ENCODE results near the gene MAPK10. TPM values are rescaled to one million over a fixed set of nuclear protein-coding genes. Genes with fewer than 3 reads are reported as not detected.

Gene MAPK10
- polyA plus RNA-seq, 3 donors: 0.36 TPM; not detected in 2

GRCh38 chr4:86235549-86235948 lies 124.3 kb downstream of the MAPK10 start:
- no peaks in the 10 kb centered on the region for H3K79me2 ChIP-seq (ENCODE audit: insufficient read depth, low read length)
- no peak overlapping the region for H3K4me3 Mint-ChIP-seq

GRCh38 chr4:86233681-86234080 lies 126.2 kb downstream of the MAPK10 start:
- H3K4me3 ChIP-seq (replicated peaks in 1 of 3; ENCODE audit: low read depth in 2 of 3, low read length in 3 of 3): no peak overlapping the region
- no peaks in the 10 kb centered on the region for H3K36me3 ChIP-seq (replicated peaks in 1 of 2; ENCODE audit: control insufficient read depth in 1 of 2, insufficient read depth in 2 of 2, low read length in 2 of 2)
- H3K9ac ChIP-seq (ENCODE audit: insufficient read depth, low read length, poor library complexity, severe bottlenecking): no peak overlapping the region
- H3K9me3 ChIP-seq (replicated peaks in 1 of 2; ENCODE audit: control insufficient read depth in 1 of 2, insufficient read depth in 1 of 2, low read length in 2 of 2): no peaks in the 10 kb centered on the region
- H3K9me3 Mint-ChIP-seq: peaks cover 0 to 8% (median 4%) of the 10 kb centered on the region in 7 donors
- no peaks in the 10 kb centered on the region for H3K4me1 ChIP-seq (ENCODE audit: control insufficient read depth in 1 of 2, insufficient read depth in 2 of 2, low read length in 2 of 2)
- DNase-seq: no peak
- no peak overlapping the region for H3K27ac Mint-ChIP-seq
- WGBS (ENCODE audit: insufficient coverage): 80% methylated on average over 1 of the region's 1 CpG
- no peak overlapping the region for H3K4me3 Mint-ChIP-seq
- H3K36me3 Mint-ChIP-seq: no peaks in the 10 kb centered on the region
- no peaks in the 10 kb centered on the region for H3K79me2 ChIP-seq (ENCODE audit: insufficient read depth, low read length)
- no peak for TF ChIP-seq CTCF (IDR thresholded peaks at IDR 0.05)
- no peak overlapping the region for H2AFZ ChIP-seq (ENCODE audit: insufficient read depth, low read depth, low read length, poor library complexity, severe bottlenecking)
- peaks cover 0 to 4% (median 2%) of the 10 kb centered on the region in 3 donors for H3K27me3 Mint-ChIP-seq (ENCODE audit: low read depth in 3 of 3)
- no peaks in the 10 kb centered on the region for H3K4me1 Mint-ChIP-seq
- no peaks in the 10 kb centered on the region for H4K20me1 ChIP-seq (ENCODE audit: insufficient read depth, low read length)
- H3K27ac ChIP-seq (ENCODE audit: low read depth in 1 of 2, low read length in 2 of 2): no peak overlapping the region
- intact Hi-C loops (cut with micrococcal nuclease): no loop called here
- no peaks in the 10 kb centered on the region for H3K27me3 ChIP-seq (ENCODE audit: control insufficient read depth in 2 of 2, insufficient read depth in 2 of 2, low read length in 2 of 2)
- no peak overlapping the region for H3K4me2 ChIP-seq (replicated peaks; ENCODE audit: extremely low read depth, low read length, poor library complexity, severe bottlenecking)

More at GRCh38 chr4:86235549-86235948, 124.3 kb downstream of the MAPK10 start:
- Mint-ChIP-seq H3K4me1 (no peaks in the 10 kb centered on the region), H3K36me3 (no peaks in the 10 kb centered on the region), H3K9me3 (peaks cover 0 to 8% (median 5%) of the 10 kb centered on the region in 7 donors), H3K27ac (no peak overlapping the region), H3K27me3 (ENCODE audit: low read depth in 3 of 3) (peaks cover 0 to 4% (median 2%) of the 10 kb centered on the region in 3 donors)
- H2AFZ ChIP-seq (ENCODE audit: insufficient read depth, low read depth, low read length, poor library complexity, severe bottlenecking): no peak overlapping the region
- H3K4me2 ChIP-seq (replicated peaks; ENCODE audit: extremely low read depth, low read length, poor library complexity, severe bottlenecking): no peak overlapping the region
- no CpG with 5 or more reads among the region's 5 CpGs for WGBS (ENCODE audit: insufficient coverage)
- H3K9ac ChIP-seq (ENCODE audit: insufficient read depth, low read length, poor library complexity, severe bottlenecking): no peak overlapping the region
- no peak overlapping the region for H3K27ac ChIP-seq (ENCODE audit: low read depth in 1 of 2, low read length in 2 of 2)
- no peaks in the 10 kb centered on the region for H3K9me3 ChIP-seq (replicated peaks in 1 of 2; ENCODE audit: control insufficient read depth in 1 of 2, insufficient read depth in 1 of 2, low read length in 2 of 2)
- no peaks in the 10 kb centered on the region for H3K36me3 ChIP-seq (replicated peaks in 1 of 2; ENCODE audit: control insufficient read depth in 1 of 2, insufficient read depth in 2 of 2, low read length in 2 of 2)
- no peaks in the 10 kb centered on the region for H3K4me1 ChIP-seq (ENCODE audit: control insufficient read depth in 1 of 2, insufficient read depth in 2 of 2, low read length in 2 of 2)
- no peaks in the 10 kb centered on the region for H3K27me3 ChIP-seq (ENCODE audit: control insufficient read depth in 2 of 2, insufficient read depth in 2 of 2, low read length in 2 of 2)
- H4K20me1 ChIP-seq (ENCODE audit: insufficient read depth, low read length): no peaks in the 10 kb centered on the region
- no peak overlapping the region for H3K4me3 ChIP-seq (replicated peaks in 1 of 3; ENCODE audit: low read depth in 2 of 3, low read length in 3 of 3)
- TF ChIP-seq CTCF (IDR thresholded peaks at IDR 0.05): no peak
- intact Hi-C loops (cut with micrococcal nuclease): no loop called here
- no peak for DNase-seq
